CD4-positive, alpha-beta T cell treated with Interleukin-1 beta for 1 hour (primary cell): ENCODE results near the gene DNAH7.
"Not testable (repeated sequence)": the region's sequence is repeated elsewhere in the genome, so short reads cannot be mapped to it uniquely, and the experiment has no call there.

ENCODE experiments used
- DNase-seq, 2 donors: peaks; one replicate each; pipeline ENCODE4 v3.0.0-alpha.2; 2020 to 2022

DNAH7 gene

DNA sequence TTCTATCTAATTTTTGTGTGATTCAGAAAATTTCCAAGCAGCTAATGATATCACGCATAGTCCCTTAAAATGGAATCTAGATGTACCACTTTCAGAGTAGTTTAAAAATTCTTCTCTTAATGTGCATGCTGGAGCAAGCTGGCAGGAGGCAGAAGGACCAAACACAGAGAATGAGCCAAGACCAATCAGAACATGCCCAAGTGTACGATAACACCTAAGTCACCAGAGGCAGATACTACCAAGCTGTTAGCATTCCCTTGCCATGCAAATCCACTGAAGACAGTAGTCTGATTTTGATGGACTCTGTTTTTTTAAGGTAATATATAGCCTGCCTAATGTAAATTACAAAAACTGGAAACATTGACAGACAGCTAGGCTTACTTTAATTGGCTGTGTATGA is 109.3 kb downstream of the DNAH7 start:
- no peak for DNase-seq

- no peak for DNase-seq
These were observed 111.9 kb downstream of the DNAH7 start for GRCh38 chr2:195956725-195957124.

GRCh38 chr2:195945056-195945455 is 123.6 kb downstream of the DNAH7 start:
- DNase-seq, result no peak

DNA sequence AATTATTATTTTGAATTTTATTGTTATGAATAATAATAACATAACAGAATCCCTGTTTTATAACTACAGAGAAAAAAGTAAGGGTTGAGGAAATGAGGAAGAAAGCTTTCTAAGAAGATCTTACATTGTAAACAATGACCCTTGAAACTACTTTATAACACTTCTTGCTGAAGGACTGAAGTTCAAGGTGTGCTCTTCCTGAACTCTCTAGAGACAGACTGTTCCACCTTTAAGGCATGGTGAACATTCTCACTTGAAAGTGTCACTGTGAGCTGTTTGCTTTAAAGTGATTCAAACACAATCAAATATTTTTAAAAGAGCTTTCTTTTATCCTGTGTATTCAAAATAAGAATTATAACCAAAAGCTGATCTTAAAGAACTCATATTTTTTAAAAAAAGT is 131.5 kb downstream of the DNAH7 start:
- no peak for DNase-seq

DNA sequence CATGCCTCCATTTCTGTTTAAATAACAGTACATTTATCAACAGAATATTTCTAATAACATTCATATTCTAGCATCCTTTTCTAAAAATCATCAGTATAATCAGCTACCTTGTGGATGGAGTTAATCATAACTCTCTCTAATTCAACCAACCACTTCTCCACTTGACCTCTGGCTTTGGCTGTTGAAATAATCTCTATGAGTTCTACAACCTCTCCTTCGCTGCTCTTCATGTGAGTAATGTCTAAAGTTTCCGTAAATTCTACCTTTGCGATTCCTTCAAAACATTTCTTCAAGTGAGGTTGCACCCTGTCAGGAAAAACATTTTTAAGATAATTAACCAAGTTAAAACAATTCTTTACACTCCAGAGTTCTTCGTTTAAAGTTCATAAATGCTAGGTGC is 134.2 kb downstream of the DNAH7 start:
- DNase-seq, result no peak

GRCh38 chr2:195929531-195929930 is 139.1 kb downstream of the DNAH7 start:
- DNase-seq, result no peak

GRCh38 chr2:195925120-195925519 is 143.5 kb downstream of the DNAH7 start:
- no peak for DNase-seq

DNA sequence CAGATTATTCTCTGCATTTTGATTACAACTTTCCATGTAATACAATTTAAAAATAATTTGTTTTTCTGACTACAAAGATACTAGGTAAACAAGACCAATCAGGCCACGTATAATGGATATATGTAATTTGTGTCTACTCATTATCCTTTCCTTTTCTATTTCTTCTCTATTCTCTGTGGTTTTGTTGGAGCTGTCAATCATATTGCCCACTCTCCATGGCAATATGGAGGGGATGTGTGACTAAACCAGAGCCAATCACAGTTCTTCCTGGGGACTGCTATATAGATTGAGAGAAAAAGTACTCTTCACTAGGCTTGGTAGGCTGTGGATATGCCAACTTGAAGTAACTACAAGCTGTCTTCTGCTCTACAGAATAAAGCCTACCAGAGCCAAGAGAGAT is 144.7 kb downstream of the DNAH7 start:
- no peak for DNase-seq

GRCh38 chr2:195917021-195917600 is 151.5 kb downstream of the DNAH7 start:
- not testable (repeated sequence) for DNase-seq

DNA sequence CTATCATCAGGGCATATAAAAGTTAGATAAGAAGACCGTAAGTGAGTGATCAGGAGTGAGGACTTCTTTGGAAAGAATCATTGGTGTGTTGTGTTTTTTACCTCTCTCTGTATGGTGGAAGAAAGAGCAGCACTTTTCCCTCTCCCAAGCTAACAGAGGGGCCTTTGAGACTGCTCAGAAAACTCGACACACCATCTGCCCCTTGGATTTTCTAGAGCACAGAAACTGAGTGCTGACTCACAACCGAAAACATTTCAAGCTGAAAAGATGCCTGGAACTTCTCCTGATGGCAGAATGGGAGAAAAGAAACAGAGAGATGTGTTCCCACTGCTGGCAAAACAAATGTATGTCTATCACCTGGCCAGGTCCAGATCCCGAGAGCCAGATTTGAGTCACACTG is 156.6 kb downstream of the DNAH7 start:
- no peak for DNase-seq

GRCh38 chr2:195910570-195910969 is 158.1 kb downstream of the DNAH7 start:
- no peak for DNase-seq

DNA sequence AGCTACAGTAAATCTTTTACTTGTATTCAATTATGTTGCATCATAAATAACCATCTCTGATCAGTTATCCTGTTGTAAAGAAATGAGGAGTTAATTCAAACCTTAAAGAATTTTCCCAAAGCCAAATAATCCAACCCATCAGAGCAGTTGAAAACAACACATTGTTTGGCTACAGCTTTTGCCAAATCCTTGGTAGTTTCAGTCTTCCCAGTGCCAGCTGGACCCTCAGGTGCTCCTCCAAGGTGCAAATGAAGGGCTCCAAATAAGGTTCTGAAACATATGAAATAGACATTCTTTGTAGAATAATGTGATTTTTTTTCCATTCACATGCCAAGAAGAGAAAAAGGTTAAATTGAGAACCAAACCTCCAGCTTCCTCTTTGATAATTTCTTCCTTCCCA is 158.7 kb downstream of the DNAH7 start:
- no peak for DNase-seq

DNA sequence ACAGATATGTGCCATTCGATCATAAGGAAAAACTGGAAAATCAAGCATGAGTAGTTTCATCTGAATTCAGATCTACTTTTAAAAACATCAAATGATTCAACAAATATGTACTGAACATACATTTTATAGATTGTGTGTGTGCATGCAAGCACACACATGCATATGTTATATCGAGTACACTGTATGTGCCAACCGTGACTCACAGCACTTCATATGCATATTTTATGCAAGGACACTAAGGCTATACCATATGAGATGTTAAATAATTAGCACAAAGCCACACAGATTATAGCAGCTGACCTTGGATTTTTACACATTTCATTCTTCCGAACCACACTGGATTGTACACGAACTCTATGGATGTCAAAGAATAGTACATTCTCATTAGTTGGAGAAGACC is 161.2 kb downstream of the DNAH7 start:
- DNase-seq, result no peak

- no peak for DNase-seq
These were observed 164.7 kb downstream of the DNAH7 start for GRCh38 chr2:195903956-195904355.

GRCh38 chr2:195902857-195903256 is 165.8 kb downstream of the DNAH7 start:
- DNase-seq, result no peak

GRCh38 chr2:195899226-195899625 is 169.4 kb downstream of the DNAH7 start:
- no peak for DNase-seq

DNA sequence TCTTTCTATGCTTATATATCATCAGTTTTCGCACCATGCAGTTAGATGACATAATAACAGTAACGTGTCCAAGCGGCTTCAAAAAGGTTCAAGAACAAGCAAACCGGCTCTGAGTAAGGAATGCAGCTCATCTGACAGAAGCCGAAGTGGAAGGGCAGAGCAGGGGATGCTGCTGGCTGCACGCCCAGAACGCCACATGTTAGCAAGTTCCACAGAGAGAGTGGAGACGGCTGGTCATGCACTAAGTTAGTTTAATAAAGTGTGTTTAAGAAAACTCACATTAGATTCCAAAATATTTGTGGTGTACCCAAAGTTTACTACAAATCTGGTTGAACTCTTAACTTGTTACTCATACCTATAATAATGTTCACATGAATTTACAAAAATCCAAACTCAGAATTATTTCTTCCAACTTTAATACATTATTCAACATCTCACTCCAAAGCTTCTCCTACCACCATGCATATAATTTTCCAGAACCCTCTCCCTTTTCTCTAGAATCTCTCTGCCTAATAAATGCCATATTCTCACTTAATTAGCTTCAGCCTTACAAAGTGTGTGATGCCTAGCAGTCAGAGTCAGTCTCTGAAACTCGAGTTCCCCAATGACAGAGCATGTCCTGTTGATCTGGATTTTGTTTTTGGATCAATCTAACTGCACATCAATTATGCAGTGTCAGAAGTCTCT is 170.0 kb downstream of the DNAH7 start:
- no peak for DNase-seq

GRCh38 chr2:195891081-195891480 is 177.6 kb downstream of the DNAH7 start:
- no peak for DNase-seq

GRCh38 chr2:195879153-195879552 is 189.5 kb downstream of the DNAH7 start:
- no peak for DNase-seq

DNA sequence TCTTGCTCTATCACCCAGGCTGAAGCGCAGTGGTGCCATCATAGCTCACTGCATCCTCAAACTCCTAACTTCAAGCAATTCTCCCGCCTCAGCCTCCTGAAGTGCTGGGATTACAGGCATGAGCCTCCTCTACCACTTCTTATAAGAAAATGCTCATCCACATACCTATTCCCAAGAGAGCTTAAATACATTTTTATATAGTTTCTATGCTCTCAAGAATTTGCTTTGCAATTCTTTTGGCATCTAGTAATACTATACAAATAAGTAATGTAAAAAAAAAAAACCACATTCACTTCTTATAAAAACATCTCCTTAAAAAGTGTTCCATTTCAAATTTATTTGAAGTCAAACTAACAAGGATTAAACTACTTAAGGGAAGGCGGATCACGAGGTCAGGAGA is 197.3 kb downstream of the DNAH7 start:
- no peak for DNase-seq

GRCh38 chr2:195864316-195864715 is 204.3 kb downstream of the DNAH7 start:
- no peak for DNase-seq

- DNase-seq, result no peak
These were observed 205.1 kb downstream of the DNAH7 start for GRCh38 chr2:195863564-195863963.

- DNase-seq, result no peak
These were observed 205.5 kb downstream of the DNAH7 start for GRCh38 chr2:195863121-195863520.

DNA sequence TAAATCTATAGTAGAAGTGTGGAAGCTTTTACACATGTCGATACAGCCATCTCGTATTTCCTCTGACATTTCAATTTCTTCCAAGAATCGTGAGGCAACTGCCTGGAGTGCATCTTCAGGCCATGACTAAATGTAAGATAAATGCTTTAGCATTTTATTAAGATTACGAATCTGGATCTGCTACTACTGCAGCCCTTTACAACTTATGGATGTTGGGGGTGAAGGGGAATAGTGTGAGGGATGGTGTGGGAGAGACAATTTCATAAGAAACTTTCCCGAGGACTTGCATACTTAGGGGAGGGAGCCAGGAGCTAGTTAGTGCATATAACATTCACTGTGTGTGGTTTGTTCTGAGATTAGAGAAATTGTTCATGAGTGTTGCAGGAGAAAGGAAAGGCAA is 206.8 kb downstream of the DNAH7 start:
- no peak for DNase-seq

GRCh38 chr2:195859513-195859912 is 209.1 kb downstream of the DNAH7 start:
- no peak for DNase-seq
